ENCODE results near the gene ADGRA3. TPM values are rescaled to one million over a fixed set of nuclear protein-coding genes. Genes with fewer than 3 reads are reported as not detected.

ADGRA3 gene, protein sequence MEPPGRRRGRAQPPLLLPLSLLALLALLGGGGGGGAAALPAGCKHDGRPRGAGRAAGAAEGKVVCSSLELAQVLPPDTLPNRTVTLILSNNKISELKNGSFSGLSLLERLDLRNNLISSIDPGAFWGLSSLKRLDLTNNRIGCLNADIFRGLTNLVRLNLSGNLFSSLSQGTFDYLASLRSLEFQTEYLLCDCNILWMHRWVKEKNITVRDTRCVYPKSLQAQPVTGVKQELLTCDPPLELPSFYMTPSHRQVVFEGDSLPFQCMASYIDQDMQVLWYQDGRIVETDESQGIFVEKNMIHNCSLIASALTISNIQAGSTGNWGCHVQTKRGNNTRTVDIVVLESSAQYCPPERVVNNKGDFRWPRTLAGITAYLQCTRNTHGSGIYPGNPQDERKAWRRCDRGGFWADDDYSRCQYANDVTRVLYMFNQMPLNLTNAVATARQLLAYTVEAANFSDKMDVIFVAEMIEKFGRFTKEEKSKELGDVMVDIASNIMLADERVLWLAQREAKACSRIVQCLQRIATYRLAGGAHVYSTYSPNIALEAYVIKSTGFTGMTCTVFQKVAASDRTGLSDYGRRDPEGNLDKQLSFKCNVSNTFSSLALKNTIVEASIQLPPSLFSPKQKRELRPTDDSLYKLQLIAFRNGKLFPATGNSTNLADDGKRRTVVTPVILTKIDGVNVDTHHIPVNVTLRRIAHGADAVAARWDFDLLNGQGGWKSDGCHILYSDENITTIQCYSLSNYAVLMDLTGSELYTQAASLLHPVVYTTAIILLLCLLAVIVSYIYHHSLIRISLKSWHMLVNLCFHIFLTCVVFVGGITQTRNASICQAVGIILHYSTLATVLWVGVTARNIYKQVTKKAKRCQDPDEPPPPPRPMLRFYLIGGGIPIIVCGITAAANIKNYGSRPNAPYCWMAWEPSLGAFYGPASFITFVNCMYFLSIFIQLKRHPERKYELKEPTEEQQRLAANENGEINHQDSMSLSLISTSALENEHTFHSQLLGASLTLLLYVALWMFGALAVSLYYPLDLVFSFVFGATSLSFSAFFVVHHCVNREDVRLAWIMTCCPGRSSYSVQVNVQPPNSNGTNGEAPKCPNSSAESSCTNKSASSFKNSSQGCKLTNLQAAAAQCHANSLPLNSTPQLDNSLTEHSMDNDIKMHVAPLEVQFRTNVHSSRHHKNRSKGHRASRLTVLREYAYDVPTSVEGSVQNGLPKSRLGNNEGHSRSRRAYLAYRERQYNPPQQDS (N-terminal part only)
- polyA plus RNA-seq = 10 to 100 TPM; 10.8 to 52.3 (median 11.9) TPM
- long read RNA-seq, donor 1, full-length matches to known transcripts = 5 of 5 reads
- long read RNA-seq, donor 1, partial matches to known transcripts = 0 of 5 reads
- long read RNA-seq, donor 1, other reads (novel, unspliced or antisense) = 0 of 5 reads
- long read RNA-seq, donor 2, partial matches to known transcripts = 24 of 24 reads
- long read RNA-seq, donor 2, other reads (novel, unspliced or antisense) = 0 of 24 reads
- long read RNA-seq, donor 3, full-length matches to known transcripts = 3 of 3 reads
- long read RNA-seq, donor 3, partial matches to known transcripts = 0 of 3 reads
- long read RNA-seq, donor 3, other reads (novel, unspliced or antisense) = 0 of 3 reads
- long read RNA-seq, donor 4 = 0 reads
- long read RNA-seq, donor 5, partial matches to known transcripts = 0 of 1 reads
- long read RNA-seq, donor 5, other reads (novel, unspliced or antisense) = 0 of 1 reads
- long read RNA-seq, donor 6, full-length matches to known transcripts = 3 of 3 reads
- long read RNA-seq, donor 6, partial matches to known transcripts = 0 of 3 reads
- long read RNA-seq, donor 6, other reads (novel, unspliced or antisense) = 0 of 3 reads
- long read RNA-seq, donor 7 = 0 reads
- long read RNA-seq, donor 8, full-length matches to known transcripts = 2 of 2 reads
- long read RNA-seq, donor 8, partial matches to known transcripts = 0 of 2 reads
- long read RNA-seq, donor 8, other reads (novel, unspliced or antisense) = 0 of 2 reads
- long read RNA-seq, donor 9, partial matches to known transcripts = 12 of 12 reads
- long read RNA-seq, donor 9, other reads (novel, unspliced or antisense) = 0 of 12 reads
- long read RNA-seq, donor 10, full-length matches to known transcripts = 8 of 13 reads
- long read RNA-seq, donor 10, partial matches to known transcripts = 5 of 13 reads
- long read RNA-seq, donor 10, other reads (novel, unspliced or antisense) = 0 of 13 reads

GRCh38 chr4:22515888-22516541 lies at the start of gene ADGRA3:
Gene ADGRA3 (minus strand): TSS chr4:22516066. CDS start chr4:22515784, 282 bp downstream.
- no peak for FAIRE-seq
- peak; percentile 76 to 90 for DNase-seq
- Histone ChIP-seq H3K27me3 (ENCODE audit: control insufficient read depth in 3 of 3, insufficient read depth in 3 of 3, low read length in 3 of 3) (no peaks in the 10 kb centered on the region), H3K4me3 (ENCODE audit: low read depth in 1 of 3, low read length in 3 of 3) (peak within 1 kb of the TSS; percentile 53 to 82 (median 69)), H3K4me1 (ENCODE audit: control insufficient read depth in 3 of 3, insufficient read depth in 2 of 3, low read depth in 1 of 3, low read length in 2 of 3) (peaks cover 0 to 5% (median 0%) of the 10 kb centered on the region in 3 donors), H3K9me3 (ENCODE audit: control insufficient read depth in 2 of 2, insufficient read depth in 1 of 2, low read depth in 1 of 2, low read length in 1 of 2) (peaks cover 0 to 3% of the 10 kb centered on the region in 2 donors), H3K36me3 (ENCODE audit: control insufficient read depth in 3 of 3, insufficient read depth in 2 of 3, low read depth in 1 of 3, low read length in 3 of 3) (no peaks in the 10 kb centered on the region), H3K27ac (ENCODE audit: low read depth in 1 of 3, low read length in 2 of 3) (peak within 1 kb of the TSS; percentile 73 to 80 (median 74))
- WGBS, 3 donors = 1 to 4% (median 3%) methylated on average over 32 to 74 of the region's 74 CpGs

GRCh38 chr4:22556495-22556894 lies 40.6 kb upstream of the ADGRA3 start:
- peak overlapping the region in 1 of 3 donors; percentile 52 for H3K27ac ChIP-seq (ENCODE audit: low read depth in 1 of 3, low read length in 2 of 3)
- FAIRE-seq = no peak

DNA sequence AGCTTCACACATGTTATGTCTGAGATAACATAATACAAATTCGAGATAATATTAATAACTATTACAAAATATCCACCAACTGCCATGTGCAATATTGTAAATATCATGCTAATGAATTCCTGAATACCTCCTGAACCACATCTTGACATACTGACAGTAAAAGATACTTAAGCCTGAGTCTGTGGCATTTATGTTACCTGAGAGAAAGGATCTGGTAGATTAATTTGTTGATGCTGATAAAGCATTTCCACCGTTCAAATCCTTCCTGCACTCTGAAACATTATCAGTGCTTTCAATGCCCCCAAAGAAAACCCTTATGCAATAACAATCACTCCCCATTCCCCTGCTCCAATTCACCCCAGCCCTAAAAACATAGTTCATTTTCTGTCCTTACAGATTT lies 38.8 kb upstream of the ADGRA3 start:
- FAIRE-seq (no peak), DNase-seq (no peak)
- 58 to 71% (median 66%) methylated on average over 2 of the region's 2 CpGs for WGBS, 3 donors
- peaks cover 0 to 6% of the 10 kb centered on the region in 2 donors for H3K9me3 ChIP-seq (ENCODE audit: control insufficient read depth in 2 of 2, insufficient read depth in 1 of 2, low read depth in 1 of 2, low read length in 1 of 2)
- H3K27me3 ChIP-seq (ENCODE audit: control insufficient read depth in 3 of 3, insufficient read depth in 3 of 3, low read length in 3 of 3) = no peaks in the 10 kb centered on the region
- H3K27ac ChIP-seq (ENCODE audit: low read depth in 1 of 3, low read length in 2 of 3) = no peak overlapping the region
- H3K4me1 ChIP-seq (ENCODE audit: control insufficient read depth in 3 of 3, insufficient read depth in 2 of 3, low read depth in 1 of 3, low read length in 2 of 3) = peaks cover 0 to 13% (median 3%) of the 10 kb centered on the region in 3 donors
- no peak overlapping the region for H3K4me3 ChIP-seq (ENCODE audit: low read depth in 1 of 3, low read length in 3 of 3)
- H3K36me3 ChIP-seq (ENCODE audit: control insufficient read depth in 3 of 3, insufficient read depth in 2 of 3, low read depth in 1 of 3, low read length in 3 of 3) = no peaks in the 10 kb centered on the region

More at GRCh38 chr4:22556495-22556894, 40.6 kb upstream of the ADGRA3 start:
- no peak overlapping the region for H3K4me3 ChIP-seq (ENCODE audit: low read depth in 1 of 3, low read length in 3 of 3)
- H3K9me3 ChIP-seq (ENCODE audit: control insufficient read depth in 2 of 2, insufficient read depth in 1 of 2, low read depth in 1 of 2, low read length in 1 of 2) = peaks cover 0 to 6% of the 10 kb centered on the region in 2 donors
- DNase-seq = peak; percentile 69 to 72
- H3K27me3 ChIP-seq (ENCODE audit: control insufficient read depth in 3 of 3, insufficient read depth in 3 of 3, low read length in 3 of 3) = peaks cover 0 to 1% (median 0%) of the 10 kb centered on the region in 3 donors
- peaks cover 0 to 13% (median 3%) of the 10 kb centered on the region in 3 donors for H3K4me1 ChIP-seq (ENCODE audit: control insufficient read depth in 3 of 3, insufficient read depth in 2 of 3, low read depth in 1 of 3, low read length in 2 of 3)
- no peaks in the 10 kb centered on the region for H3K36me3 ChIP-seq (ENCODE audit: control insufficient read depth in 3 of 3, insufficient read depth in 2 of 3, low read depth in 1 of 3, low read length in 3 of 3)

DNA sequence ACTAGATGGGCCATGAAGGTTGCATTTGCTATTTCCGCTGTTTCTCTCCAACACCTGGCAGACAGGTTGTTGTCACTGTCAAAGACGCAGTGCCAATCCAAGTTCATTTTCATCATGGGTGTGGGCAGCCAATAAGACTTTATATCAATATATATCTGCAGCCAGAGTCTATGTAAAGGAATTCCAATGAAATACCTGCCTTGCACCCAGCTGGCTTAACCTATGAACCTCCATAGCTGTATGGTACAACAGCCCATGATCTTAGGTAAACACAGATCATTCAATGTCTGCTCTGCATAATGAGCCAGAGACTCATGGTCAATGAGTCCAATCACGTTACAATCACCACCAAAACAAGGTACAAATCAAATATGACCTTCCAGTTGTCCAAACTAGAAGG lies 37.7 kb upstream of the ADGRA3 start:
- 64 to 79% (median 67%) methylated on average over 3 of the region's 3 CpGs for WGBS, 3 donors
- H3K27me3 ChIP-seq (ENCODE audit: control insufficient read depth in 3 of 3, insufficient read depth in 3 of 3, low read length in 3 of 3) = no peaks in the 10 kb centered on the region
- FAIRE-seq = no peak

DNA sequence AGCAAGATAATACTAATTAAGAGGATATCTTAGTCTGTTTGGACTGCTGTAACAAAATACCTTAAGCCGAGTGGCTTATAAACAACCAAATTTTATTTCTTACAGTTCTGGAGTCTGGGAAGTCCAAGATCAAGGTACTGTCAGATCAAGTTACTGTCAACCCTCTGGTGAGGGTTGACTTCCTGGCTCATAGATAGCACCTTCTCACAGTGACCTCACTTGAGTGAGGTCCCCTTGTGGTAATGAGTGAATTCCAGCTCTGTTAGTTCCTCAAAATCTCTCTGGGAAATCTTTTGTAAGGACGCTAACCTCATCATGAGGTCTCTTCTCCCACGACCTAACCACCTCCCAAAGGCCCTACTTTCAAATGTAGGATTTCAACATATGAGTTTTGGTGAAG lies 36.9 kb upstream of the ADGRA3 start:
- Histone ChIP-seq H3K4me1 (ENCODE audit: control insufficient read depth in 3 of 3, insufficient read depth in 2 of 3, low read depth in 1 of 3, low read length in 2 of 3) (peaks cover 0 to 13% (median 3%) of the 10 kb centered on the region in 3 donors), H3K36me3 (ENCODE audit: control insufficient read depth in 3 of 3, insufficient read depth in 2 of 3, low read depth in 1 of 3, low read length in 3 of 3) (no peaks in the 10 kb centered on the region), H3K9me3 (ENCODE audit: control insufficient read depth in 2 of 2, insufficient read depth in 1 of 2, low read depth in 1 of 2, low read length in 1 of 2) (peaks cover 0 to 3% of the 10 kb centered on the region in 2 donors), H3K27me3 (ENCODE audit: control insufficient read depth in 3 of 3, insufficient read depth in 3 of 3, low read length in 3 of 3) (no peaks in the 10 kb centered on the region), H3K27ac (ENCODE audit: low read depth in 1 of 3, low read length in 2 of 3) (no peak overlapping the region), H3K4me3 (ENCODE audit: low read depth in 1 of 3, low read length in 3 of 3) (no peak overlapping the region)
- WGBS, 3 donors = 72 to 87% (median 80%) methylated on average over 3 of the region's 3 CpGs
- DNase-seq = no peak
- FAIRE-seq = no peak

More for the DNA sequence above, 37.7 kb upstream of the ADGRA3 start:
- Histone ChIP-seq H3K9me3 (ENCODE audit: control insufficient read depth in 2 of 2, insufficient read depth in 1 of 2, low read depth in 1 of 2, low read length in 1 of 2) (peaks cover 0 to 6% of the 10 kb centered on the region in 2 donors), H3K4me3 (ENCODE audit: low read depth in 1 of 3, low read length in 3 of 3) (no peak overlapping the region), H3K4me1 (ENCODE audit: control insufficient read depth in 3 of 3, insufficient read depth in 2 of 3, low read depth in 1 of 3, low read length in 2 of 3) (peaks cover 0 to 13% (median 3%) of the 10 kb centered on the region in 3 donors), H3K27ac (ENCODE audit: low read depth in 1 of 3, low read length in 2 of 3) (no peak overlapping the region), H3K36me3 (ENCODE audit: control insufficient read depth in 3 of 3, insufficient read depth in 2 of 3, low read depth in 1 of 3, low read length in 3 of 3) (no peaks in the 10 kb centered on the region)
- peak in 1 of 2 donors; percentile 28 for DNase-seq

DNA sequence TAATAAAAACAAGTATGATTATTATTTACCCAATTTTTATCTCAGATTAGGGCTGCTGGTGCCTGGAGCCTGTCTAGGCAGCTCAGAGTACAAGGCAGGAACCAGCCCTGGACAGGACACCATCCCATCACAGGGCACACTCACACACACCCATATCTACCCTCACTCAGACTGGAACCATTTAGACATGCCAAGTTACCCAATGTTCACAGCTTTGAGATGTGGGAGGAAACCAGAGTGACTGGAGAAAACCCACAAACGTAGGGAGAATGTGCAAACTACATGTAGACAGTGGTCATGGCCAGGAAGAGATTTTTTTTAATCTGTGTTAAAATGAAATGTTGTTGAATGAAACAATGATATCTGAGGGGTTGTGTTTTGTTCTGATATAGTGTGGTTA lies 35.7 kb upstream of the ADGRA3 start:
- Histone ChIP-seq H3K27ac (ENCODE audit: low read depth in 1 of 3, low read length in 2 of 3) (no peak overlapping the region), H3K36me3 (ENCODE audit: control insufficient read depth in 3 of 3, insufficient read depth in 2 of 3, low read depth in 1 of 3, low read length in 3 of 3) (no peaks in the 10 kb centered on the region), H3K27me3 (ENCODE audit: control insufficient read depth in 3 of 3, insufficient read depth in 3 of 3, low read length in 3 of 3) (no peaks in the 10 kb centered on the region), H3K9me3 (ENCODE audit: control insufficient read depth in 2 of 2, insufficient read depth in 1 of 2, low read depth in 1 of 2, low read length in 1 of 2) (no peaks in the 10 kb centered on the region), H3K4me3 (ENCODE audit: low read depth in 1 of 3, low read length in 3 of 3) (no peak overlapping the region), H3K4me1 (ENCODE audit: control insufficient read depth in 3 of 3, insufficient read depth in 2 of 3, low read depth in 1 of 3, low read length in 2 of 3) (peaks cover 0 to 8% (median 0%) of the 10 kb centered on the region in 3 donors)
- WGBS, 3 donors = 62 to 79% (median 63%) methylated on average over 1 of the region's 1 CpG
- no peak for DNase-seq
- FAIRE-seq = no peak

Data from small intestine (tissue), 16 donors.